Stimulated activated CD4-positive, alpha-beta T cell treated with anti-CD3 and anti-CD28 coated beads, Interleukin-2, amount 100 ng/mL, for 24 hours (primary cell): ENCODE measurements around the gene PAPPA.

Source experiments
- DNase-seq, 2 donors: peaks; one replicate each; pipeline ENCODE4 v3.0.0-alpha.2; 2020

PAPPA gene

GRCh38 chr9:116152390-116152789 lies 1.2 kb upstream of the PAPPA start:
- DNase-seq = no peak

GRCh38 chr9:116152941-116153764 lies 438 bp upstream of the PAPPA start:
- DNase-seq = no peak

GRCh38 chr9:116154334-116154975 lies 864 bp downstream of the PAPPA start:
- DNase-seq = no peak

GRCh38 chr9:116154976-116155697 lies 1.5 kb downstream of the PAPPA start:
- no peak for DNase-seq

GRCh38 chr9:116155698-116156039 lies 2.1 kb downstream of the PAPPA start:
- no peak for DNase-seq

- DNase-seq = no peak
These were observed 3.2 kb downstream of the PAPPA start for GRCh38 chr9:116156621-116157314.

- no peak for DNase-seq
These were observed 4.0 kb downstream of the PAPPA start for GRCh38 chr9:116157436-116158138.

GRCh38 chr9:116160676-116161571 lies 7.3 kb downstream of the PAPPA start:
- DNase-seq = no peak

- no peak for DNase-seq
These were observed 8.7 kb downstream of the PAPPA start for GRCh38 chr9:116162241-116162781.

- DNase-seq = no peak
These were observed 9.9 kb downstream of the PAPPA start for GRCh38 chr9:116163293-116164055.

- no peak for DNase-seq
These were observed 12.3 kb downstream of the PAPPA start for GRCh38 chr9:116165912-116166311.

- no peak for DNase-seq
These were observed 13.1 kb downstream of the PAPPA start for GRCh38 chr9:116166713-116167112.

GRCh38 chr9:116168231-116168630 lies 14.6 kb downstream of the PAPPA start:
- no peak for DNase-seq

- DNase-seq = no peak
These were observed 18.6 kb downstream of the PAPPA start for GRCh38 chr9:116172216-116172615.

- DNase-seq = no peak
These were observed 20.8 kb downstream of the PAPPA start for GRCh38 chr9:116174347-116174746.

GRCh38 chr9:116175614-116176013 lies 22.0 kb downstream of the PAPPA start:
- DNase-seq = no peak

- no peak for DNase-seq
These were observed 25.1 kb downstream of the PAPPA start for GRCh38 chr9:116178481-116179211.

GRCh38 chr9:116179568-116179967 lies 26.0 kb downstream of the PAPPA start:
- DNase-seq = no peak

- no peak for DNase-seq
These were observed 28.4 kb downstream of the PAPPA start for GRCh38 chr9:116181853-116182610.
